Hepatocyte (in vitro differentiated cells): Measurements from ENCODE around the gene KCNJ12. TPM values are rescaled to one million over a fixed set of nuclear protein-coding genes. Genes with fewer than 3 reads are reported as not detected.
A peak's percentile ranks its signal among the peaks of the same experiment; 100 is the strongest.

ENCODE experiments used
- DNase-seq: peaks from one replicate; pipeline ENCODE4 v3.0.0-alpha.2; 2016; ENCODE audit warnings: low spot score
- H2AFZ ChIP-seq: fragments of 200-600 bp; sonication (generic); 2 replicates; pipeline ENCODE4 v1.6.0; 2016; ENCODE audit warnings: antibody characterized with exemption, mild to moderate bottlenecking
- H3K27ac ChIP-seq: fragments of 200-600 bp; sonication (generic); 2 replicates; pipeline ENCODE4 v1.5.1; 2016; ENCODE audit warnings: mild to moderate bottlenecking
- H3K27me3 ChIP-seq: fragments of 200-600 bp; sonication (generic); 2 replicates; pipeline ENCODE4 v1.6.1; 2016
- H3K36me3 ChIP-seq: fragments of 200-600 bp; sonication (generic); replicated peaks from 2 replicates; pipeline ENCODE4 v1.5.1; 2016; ENCODE audit warnings: low read depth; ENCODE audit not compliant: insufficient read depth
- H3K4me1 ChIP-seq: fragments of 200-600 bp; sonication (generic); 2 replicates; pipeline ENCODE4 v1.5.1; 2016; ENCODE audit warnings: mild to moderate bottlenecking, moderate library complexity; ENCODE audit not compliant: insufficient read depth
- H3K4me2 ChIP-seq: fragments of 200-600 bp; sonication (generic); 2 replicates; pipeline ENCODE4 v1.6.0; 2016
- H3K4me3 ChIP-seq: fragments of 200-600 bp; sonication (generic); 2 replicates; pipeline ENCODE4 v1.5.1; 2016; ENCODE audit warnings: mild to moderate bottlenecking
- H3K79me2 ChIP-seq: fragments of 200-600 bp; sonication (generic); 2 replicates; pipeline ENCODE4 v1.6.0; 2017; ENCODE audit warnings: mild to moderate bottlenecking
- H3K9me2 ChIP-seq: fragments of 200-600 bp; sonication (generic); replicated peaks from 2 replicates; pipeline ENCODE4 v1.6.0; 2017; ENCODE audit warnings: mild to moderate bottlenecking; ENCODE audit not compliant: insufficient read depth
- H3K9me3 ChIP-seq: fragments of 200-600 bp; sonication (generic); 2 replicates; pipeline ENCODE4 v1.5.1; 2016; ENCODE audit warnings: low read depth, mild to moderate bottlenecking
- H4K20me1 ChIP-seq: fragments of 200-600 bp; sonication (generic); 2 replicates; pipeline ENCODE4 v1.6.0; 2016; ENCODE audit warnings: mild to moderate bottlenecking; ENCODE audit not compliant: insufficient read depth, poor library complexity, severe bottlenecking
- EZH2 ChIP-seq: fragments of 200-600 bp; sonication (generic); IDR thresholded peaks from 2 replicates; pipeline ENCODE4 v1.6.1; 2016; ENCODE audit warnings: antibody characterized with exemption, mild to moderate bottlenecking, borderline replicate concordance
- EZH2phosphoT487 ChIP-seq: fragments of 200-600 bp; sonication (generic); IDR thresholded peaks from one replicate; pipeline ENCODE4 v1.6.1; 2018; ENCODE audit warnings: antibody characterized with exemption, mild to moderate bottlenecking, low read depth, moderate library complexity; ENCODE audit not compliant: unreplicated experiment, severe bottlenecking
- WGBS: methylation state at CpG from one replicate; pipeline ENCODE4 v1.1.6; 2016; ENCODE audit warnings: low lambda C conversion rate; ENCODE audit errors: missing lambda C conversion rate; 5-methylcytosine and 5-hydroxymethylcytosine counted together
- polyA plus RNA-seq: library from polyadenylated mRNA; unstranded; fragments of >200 nt; fragmentation: Nextera tagmentation; extraction: Ambion mirVana; gene quantifications from 2 replicates; pipeline ENCODE4 v1.2.1, GENCODE V29; 2016
- total RNA-seq: library from RNA; depleted of rRNA; stranded (reverse); fragments of >200 nt; gene quantifications from 2 replicates; pipeline ENCODE4 v1.2.3, GENCODE V29; 2014
- TF ChIP-seq, protein P1 (sequence below): fragments of 200-600 bp; sonication (generic); IDR thresholded peaks from 2 replicates; pipeline ENCODE4 v1.5.1; 2016; ENCODE audit warnings: antibody characterized with exemption, mild to moderate bottlenecking; ENCODE audit not compliant: poor library complexity

KCNJ12 gene
- total and polyA plus RNA-seq, 2 experiments from 2014 or later, result 0.15 to 0.73 TPM

DNA sequence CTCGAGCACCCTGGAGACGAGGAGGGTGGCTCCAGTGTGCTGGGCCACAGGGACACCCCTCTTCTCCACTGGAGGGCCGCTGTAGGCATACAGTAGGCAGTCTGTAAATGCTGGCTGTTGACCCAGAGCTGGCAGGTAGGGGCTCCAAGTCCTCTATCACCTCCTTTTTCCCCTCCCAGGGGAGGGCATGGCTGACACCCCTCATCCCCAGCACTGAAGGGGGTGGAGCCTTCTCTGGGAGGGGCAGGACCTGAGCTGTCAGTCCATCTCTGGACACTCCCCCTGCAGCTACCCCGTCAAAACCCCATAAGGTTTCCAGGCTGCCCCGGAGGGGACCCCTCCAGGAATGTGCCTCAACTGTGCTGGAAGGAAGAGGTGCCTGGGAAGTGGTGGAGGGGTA lies 2.4 kb downstream of the KCNJ12 start:
- H3K4me3 ChIP-seq, result no peak overlapping the region
- TF ChIP-seq EZH2, result no peak
- TF ChIP-seq, protein P1, sequence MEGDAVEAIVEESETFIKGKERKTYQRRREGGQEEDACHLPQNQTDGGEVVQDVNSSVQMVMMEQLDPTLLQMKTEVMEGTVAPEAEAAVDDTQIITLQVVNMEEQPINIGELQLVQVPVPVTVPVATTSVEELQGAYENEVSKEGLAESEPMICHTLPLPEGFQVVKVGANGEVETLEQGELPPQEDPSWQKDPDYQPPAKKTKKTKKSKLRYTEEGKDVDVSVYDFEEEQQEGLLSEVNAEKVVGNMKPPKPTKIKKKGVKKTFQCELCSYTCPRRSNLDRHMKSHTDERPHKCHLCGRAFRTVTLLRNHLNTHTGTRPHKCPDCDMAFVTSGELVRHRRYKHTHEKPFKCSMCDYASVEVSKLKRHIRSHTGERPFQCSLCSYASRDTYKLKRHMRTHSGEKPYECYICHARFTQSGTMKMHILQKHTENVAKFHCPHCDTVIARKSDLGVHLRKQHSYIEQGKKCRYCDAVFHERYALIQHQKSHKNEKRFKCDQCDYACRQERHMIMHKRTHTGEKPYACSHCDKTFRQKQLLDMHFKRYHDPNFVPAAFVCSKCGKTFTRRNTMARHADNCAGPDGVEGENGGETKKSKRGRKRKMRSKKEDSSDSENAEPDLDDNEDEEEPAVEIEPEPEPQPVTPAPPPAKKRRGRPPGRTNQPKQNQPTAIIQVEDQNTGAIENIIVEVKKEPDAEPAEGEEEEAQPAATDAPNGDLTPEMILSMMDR, result no peak
- no peak for TF ChIP-seq EZH2phosphoT487
- H3K9me3 ChIP-seq, result no peaks in the 10 kb centered on the region
- DNase-seq, result no peak
- H3K27me3 ChIP-seq, result peaks cover 26% of the 10 kb centered on the region
- no peaks in the 10 kb centered on the region for H3K9me2 ChIP-seq
- 50% methylated on average over 5 of the region's 5 CpGs for WGBS
- H3K79me2 ChIP-seq, result no peaks in the 10 kb centered on the region
- no peak overlapping the region for H2AFZ ChIP-seq
- H3K27ac ChIP-seq, result no peak overlapping the region
- no peaks in the 10 kb centered on the region for H3K36me3 ChIP-seq
- H4K20me1 ChIP-seq, result no peaks in the 10 kb centered on the region
- peak overlapping the region; percentile 82 for H3K4me2 ChIP-seq
- peaks cover 19% of the 10 kb centered on the region for H3K4me1 ChIP-seq

- H3K27ac ChIP-seq, result no peak overlapping the region
- WGBS, result 98% methylated on average over 15 of the region's 17 CpGs
- no peaks in the 10 kb centered on the region for H3K79me2 ChIP-seq
- DNase-seq, result no peak
- peaks cover 19% of the 10 kb centered on the region for H3K4me1 ChIP-seq
- no peaks in the 10 kb centered on the region for H3K36me3 ChIP-seq
- H3K4me2 ChIP-seq, result no peak overlapping the region
- H3K9me2 ChIP-seq, result no peaks in the 10 kb centered on the region
- H4K20me1 ChIP-seq, result no peaks in the 10 kb centered on the region
- H3K27me3 ChIP-seq, result peaks cover 26% of the 10 kb centered on the region
- H3K4me3 ChIP-seq, result no peak overlapping the region
- TF ChIP-seq EZH2phosphoT487 (no peak), EZH2 (no peak)
- TF ChIP-seq, protein P1, result no peak
- H2AFZ ChIP-seq, result no peak overlapping the region
- no peaks in the 10 kb centered on the region for H3K9me3 ChIP-seq
Measured at GRCh38 chr17:21379080-21379711, 3.0 kb downstream of the KCNJ12 start.

DNA sequence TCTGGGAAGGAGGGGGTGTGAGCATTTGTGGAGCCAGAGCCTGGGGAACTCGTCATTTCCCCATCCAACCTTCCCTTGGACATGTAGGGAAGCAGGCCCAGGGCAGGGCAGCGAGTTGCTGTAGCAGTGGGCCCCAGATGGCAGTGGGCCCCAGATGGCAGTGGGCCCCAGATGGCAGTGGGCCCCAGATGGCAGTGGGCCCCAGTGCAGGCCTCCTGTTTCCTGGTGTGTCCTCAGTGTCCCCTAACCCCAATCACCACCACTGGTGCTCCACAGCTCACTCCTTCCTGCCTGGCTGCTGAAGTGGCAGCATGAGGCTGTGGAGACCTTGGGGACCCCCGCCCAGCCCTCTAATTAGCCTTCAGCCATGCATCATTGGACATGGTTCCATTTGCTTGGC lies 4.5 kb downstream of the KCNJ12 start:
- no peak for DNase-seq
- TF ChIP-seq EZH2phosphoT487 (no peak), EZH2 (no peak)
- TF ChIP-seq, protein P1, result no peak
- H2AFZ ChIP-seq, result no peak overlapping the region
- H4K20me1 ChIP-seq, result no peaks in the 10 kb centered on the region
- no peak overlapping the region for H3K27ac ChIP-seq
- no peaks in the 10 kb centered on the region for H3K9me2 ChIP-seq
- WGBS, result 91% methylated on average over 2 of the region's 3 CpGs
- H3K27me3 ChIP-seq, result peaks cover 26% of the 10 kb centered on the region
- peaks cover 19% of the 10 kb centered on the region for H3K4me1 ChIP-seq
- no peaks in the 10 kb centered on the region for H3K36me3 ChIP-seq
- H3K79me2 ChIP-seq, result no peaks in the 10 kb centered on the region
- H3K4me3 ChIP-seq, result no peak overlapping the region
- H3K4me2 ChIP-seq, result no peak overlapping the region
- H3K9me3 ChIP-seq, result no peaks in the 10 kb centered on the region
